Stimulated activated CD4-positive, alpha-beta T cell treated with anti-CD3 and anti-CD28 coated beads, Interleukin-15, amount 100 ng/mL, for 24 hours (primary cell): ENCODE measurements around the gene GTF2E1.
"Not testable (repeated sequence)": the region's sequence is repeated elsewhere in the genome, so short reads cannot be mapped to it uniquely, and the experiment has no call there.

Source experiments
- DNase-seq: peaks from one replicate; pipeline ENCODE4 v3.0.0-alpha.2; 2020

Gene GTF2E1

DNA sequence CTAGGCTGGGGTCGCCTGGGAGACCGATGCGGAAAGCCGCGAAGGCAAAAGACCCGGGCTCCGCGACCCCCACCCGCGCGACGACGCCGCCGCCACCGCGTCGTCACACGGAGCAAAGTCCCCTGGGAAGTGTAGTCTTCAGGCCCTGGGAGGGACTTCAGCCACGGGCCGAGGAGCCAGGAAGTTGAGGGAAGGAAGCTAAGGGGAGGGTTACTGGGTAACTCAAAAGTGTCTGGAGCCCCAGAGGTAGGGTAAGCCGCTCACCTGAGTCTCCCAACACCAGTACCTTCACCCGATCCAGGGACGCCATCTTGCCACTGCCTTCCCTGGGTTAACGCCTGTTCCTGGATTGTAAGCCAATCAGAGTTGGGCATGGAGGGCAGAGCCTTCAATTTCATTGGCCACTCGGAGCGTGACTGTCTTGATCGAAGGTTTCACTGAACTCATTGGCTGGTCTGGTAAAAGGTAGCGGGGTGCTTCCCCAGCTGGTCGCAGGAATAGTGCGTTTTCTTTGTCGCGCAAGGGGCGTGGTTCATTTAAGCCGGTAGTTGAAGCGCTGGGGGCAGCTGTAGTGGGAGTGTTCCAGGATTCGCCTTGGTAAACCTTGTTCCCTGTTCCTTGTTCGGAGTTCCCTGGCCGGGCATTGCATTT is at the start of gene GTF2E1, which contains the start of gene RABL3:
Gene GTF2E1, plus strand, starts transcription at position 547 of the 651 bp plus-strand sequence. CDS start 7,809 bp downstream, outside the sequence.
Gene RABL3, minus strand, starts transcription at position 319 of the 651 bp plus-strand sequence. Its CDS starts 9 bp downstream, at position 310.
- peak; percentile 95 for DNase-seq

DNA sequence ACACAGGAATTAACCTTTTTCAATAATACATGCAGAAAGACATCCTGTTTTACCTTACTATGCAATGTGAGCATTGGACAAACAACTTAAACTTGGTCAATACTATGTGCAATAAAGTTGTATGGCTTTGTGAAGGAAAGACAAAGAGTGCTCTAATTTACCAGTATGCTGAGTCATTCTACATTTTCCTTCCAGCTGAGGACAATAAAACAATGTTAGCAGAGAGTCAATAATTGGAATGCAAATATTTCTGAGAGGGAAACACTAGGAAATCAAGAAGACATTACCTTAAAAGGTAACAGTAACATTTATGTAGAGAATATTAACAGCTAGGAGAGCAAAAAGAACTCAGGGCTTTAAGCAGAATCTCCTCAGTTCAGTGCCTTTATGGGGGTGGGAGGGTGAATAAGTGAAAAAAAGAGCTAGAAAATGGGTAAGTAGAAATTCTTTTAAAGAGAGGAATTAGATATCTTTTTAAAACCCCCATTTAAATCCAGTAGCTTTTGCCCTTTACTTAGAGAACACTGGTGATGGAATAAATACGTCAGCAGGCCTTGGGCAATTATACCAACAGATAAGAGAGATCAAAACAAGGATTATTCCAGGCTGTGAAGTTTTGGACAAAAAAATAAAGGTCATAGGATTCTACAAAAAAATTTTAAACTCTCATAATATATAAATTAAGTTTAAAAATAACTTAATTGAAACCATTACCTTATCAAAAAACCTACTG is 48.9 kb upstream of the GTF2E1 start:
- no peak for DNase-seq

- no peak for DNase-seq
These were observed 43.2 kb upstream of the GTF2E1 start for GRCh38 chr3:120699333-120699732.

GRCh38 chr3:120705884-120706582 is 36.5 kb upstream of the GTF2E1 start:
- DNase-seq: no peak

DNA sequence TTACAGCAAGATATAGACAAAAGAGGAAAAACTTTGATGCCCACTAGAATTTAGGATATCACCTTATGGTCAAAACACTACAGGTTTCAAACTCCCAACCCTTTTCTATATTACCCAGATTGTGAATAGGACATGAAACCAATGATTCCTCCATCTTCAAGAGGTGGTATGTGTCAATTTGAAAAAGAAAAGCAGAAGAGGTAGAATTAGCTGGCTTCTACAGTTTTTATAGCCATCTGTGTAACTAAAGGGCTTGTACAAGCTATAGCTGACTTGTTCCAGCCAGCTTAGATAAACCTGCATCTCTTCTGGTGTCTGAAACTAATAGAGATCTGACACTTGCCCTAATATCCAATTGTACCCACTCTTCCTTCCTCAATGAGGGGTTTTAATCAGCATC is 35.6 kb upstream of the GTF2E1 start:
- no peak for DNase-seq

- no peak for DNase-seq
These were observed 34.1 kb upstream of the GTF2E1 start for GRCh38 chr3:120708408-120708807.

DNA sequence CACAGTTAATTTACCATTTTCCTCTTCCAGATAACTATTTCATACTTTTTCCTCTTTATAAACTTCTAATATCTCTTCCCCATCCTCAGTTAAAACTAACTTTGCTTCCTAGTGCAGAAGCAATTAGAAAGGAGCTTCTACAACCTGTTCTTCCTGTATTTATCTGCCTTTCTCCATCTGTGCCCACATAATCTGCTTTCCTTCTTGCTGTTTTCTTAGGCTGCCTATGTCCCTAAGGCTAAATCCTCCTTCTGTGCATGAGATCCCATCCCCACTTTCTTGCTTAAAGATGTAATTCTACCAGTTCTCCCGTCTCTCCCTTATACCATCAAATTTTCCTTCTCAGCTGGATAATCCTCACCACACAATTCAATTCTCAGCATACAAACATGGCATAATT is 32.2 kb upstream of the GTF2E1 start:
- DNase-seq: no peak

DNA sequence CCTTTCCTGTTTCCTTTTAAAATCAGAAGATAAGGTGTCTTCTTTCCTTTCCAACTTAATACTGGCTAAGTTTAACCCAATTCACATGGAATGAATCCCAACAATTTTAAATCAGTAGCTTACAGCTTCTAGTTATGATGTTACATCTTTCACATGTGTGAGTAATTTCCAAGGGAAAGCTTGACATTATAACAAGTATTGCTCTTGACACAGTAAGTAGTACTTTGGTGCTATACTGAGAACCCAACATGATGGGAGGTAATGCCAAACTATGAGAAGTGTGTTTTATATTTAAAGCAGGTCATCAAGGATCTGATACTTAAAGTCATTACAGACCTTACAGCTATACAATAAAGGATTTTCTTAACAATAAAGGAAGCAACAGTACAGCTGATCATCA is 29.3 kb upstream of the GTF2E1 start:
- no peak for DNase-seq

GRCh38 chr3:120719167-120719834 is 23.2 kb upstream of the GTF2E1 start:
- peak; percentile 55 for DNase-seq

- DNase-seq: no peak
These were observed 15.8 kb upstream of the GTF2E1 start for GRCh38 chr3:120726791-120727190.

- DNase-seq: no peak
These were observed 11.7 kb upstream of the GTF2E1 start for GRCh38 chr3:120730576-120731542.

- not testable (repeated sequence) for DNase-seq
These were observed 4.5 kb upstream of the GTF2E1 start for GRCh38 chr3:120738006-120738405.

GRCh38 chr3:120741320-120741719 is 1.2 kb upstream of the GTF2E1 start:
- no peak for DNase-seq

GRCh38 chr3:120741837-120742197 is 727 bp upstream of the GTF2E1 start:
- no peak for DNase-seq

GRCh38 chr3:120742849-120743365 is 363 bp downstream of the GTF2E1 start:
- DNase-seq: peak; percentile 36

GRCh38 chr3:120743556-120744195 is 1.1 kb downstream of the GTF2E1 start:
- no peak for DNase-seq

GRCh38 chr3:120745466-120745865 is 2.9 kb downstream of the GTF2E1 start:
- no peak for DNase-seq

DNA sequence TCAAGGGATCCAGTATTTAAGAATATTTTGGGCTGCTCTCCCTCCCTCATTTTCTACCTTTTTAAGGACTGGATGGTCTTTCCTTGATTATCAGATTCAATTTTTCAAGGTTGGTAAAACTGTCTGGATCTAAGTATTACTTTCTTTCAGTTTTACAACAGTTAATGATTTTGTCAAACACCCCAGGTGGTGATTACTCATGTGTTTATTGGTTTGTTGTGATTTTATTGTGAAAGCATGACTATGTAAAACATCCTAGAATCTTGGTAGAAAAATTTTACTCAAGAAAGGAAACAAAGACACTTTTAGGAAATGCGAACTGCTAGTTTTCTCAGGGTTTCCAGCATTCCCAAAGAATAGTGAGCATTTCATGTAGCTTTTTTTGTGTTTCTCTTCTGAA is 7.3 kb downstream of the GTF2E1 start:
- DNase-seq: no peak

GRCh38 chr3:120752230-120752629 is 9.7 kb downstream of the GTF2E1 start:
- no peak for DNase-seq

- no peak for DNase-seq
These were observed 10.3 kb downstream of the GTF2E1 start for GRCh38 chr3:120752865-120753264.

DNA sequence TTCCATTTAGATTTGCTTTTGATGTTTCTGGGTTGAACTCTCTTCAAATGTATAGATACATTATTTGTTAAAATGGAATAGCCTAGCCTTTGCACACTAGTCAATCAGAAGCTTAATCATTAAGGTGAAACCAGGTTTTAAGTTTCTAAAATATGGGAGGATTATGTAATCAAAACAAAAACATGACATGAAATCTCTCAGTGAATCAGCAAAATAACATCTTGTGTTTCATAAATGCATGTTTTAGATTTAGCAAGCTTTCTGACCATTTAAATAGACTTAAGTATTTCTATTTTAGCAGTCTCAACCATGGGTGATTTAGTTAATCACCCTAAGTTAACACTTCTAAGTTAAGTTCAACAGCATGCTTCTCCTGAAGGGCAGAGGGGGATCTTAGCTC is 11.3 kb downstream of the GTF2E1 start:
- DNase-seq: no peak
